IPS DF 4.7 (cell line): Measurements from ENCODE around the gene LCE1D.

Experiments used
- DNase-seq: peaks from one replicate; pipeline ENCODE4 v3.0.0-alpha.2; 2013; ENCODE audit warnings: low spot score; ENCODE audit errors: extremely low read depth

Gene LCE1D

GRCh38 chr1:152811671-152812070 lies 15.2 kb downstream of the LCE1D start, which contains the start of gene LCE1B:
Gene LCE1B (plus strand): TSS chr1:152811971. CDS start chr1:152812447, 476 bp downstream.
- DNase-seq, result no peak

GRCh38 chr1:152817309-152817708 lies 20.8 kb downstream of the LCE1D start:
- no peak for DNase-seq

- no peak for DNase-seq
Measured at GRCh38 chr1:152823294-152823693, 26.8 kb downstream of the LCE1D start.

- DNase-seq, result no peak
Measured at GRCh38 chr1:152824964-152825363, 28.4 kb downstream of the LCE1D start.

- no peak for DNase-seq
Measured at GRCh38 chr1:152827173-152827572, 30.7 kb downstream of the LCE1D start, which contains the start of gene LCE1A. Gene LCE1A (plus strand): TSS chr1:152827473. CDS start chr1:152827473, 0 bp downstream.

GRCh38 chr1:152836870-152837269 lies 40.3 kb downstream of the LCE1D start:
- no peak for DNase-seq

GRCh38 chr1:152842556-152842955 lies 46.0 kb downstream of the LCE1D start, which contains the start of gene LCE6A:
Gene LCE6A (plus strand): TSS chr1:152842856. CDS start chr1:152843521, 665 bp downstream.
- no peak for DNase-seq
